HG02642 (cell line): ENCODE measurements around the gene GAK.
"Not testable (repeated sequence)": the region's sequence is repeated elsewhere in the genome, so short reads cannot be mapped to it uniquely, and the experiment has no call there.

Experiments used
- ATAC-seq: cut with Tn5 transposase; IDR thresholded peaks from one replicate; pipeline ENCODE4 v1.9.1; 2021; ENCODE audit warnings: mild to moderate bottlenecking; ENCODE audit not compliant: unreplicated experiment, poor library complexity

Gene GAK

GRCh38 chr4:931960-932712, at the start of gene GAK, which contains the start of gene TMEM175:
Gene GAK, minus strand, starts transcription at chr4:932316. Its CDS starts 129 bp downstream, at chr4:932187.
Gene TMEM175, plus strand, starts transcription at chr4:932460. Its CDS starts 15,280 bp downstream, at chr4:947740.
- ATAC-seq, result peak; percentile 95

- ATAC-seq, result no peak
These were observed 47.0 kb upstream of the GAK start for GRCh38 chr4:978957-979701.

- not testable (repeated sequence) for ATAC-seq
These were observed 43.9 kb upstream of the GAK start for GRCh38 chr4:976016-976415.

GRCh38 chr4:974668-975067, 42.6 kb upstream of the GAK start:
- ATAC-seq, result no peak

- peak; percentile 66 for ATAC-seq
These were observed 41.6 kb upstream of the GAK start, which contains the start of gene DGKQ for GRCh38 chr4:973431-974397. Gene DGKQ, minus strand, starts transcription at chr4:973569. Its CDS starts 87 bp downstream, at chr4:973482.

GRCh38 chr4:972651-973424, 40.7 kb upstream of the GAK start:
- peak; percentile 49 for ATAC-seq

GRCh38 chr4:971666-972500, 39.8 kb upstream of the GAK start:
- no peak for ATAC-seq

- no peak for ATAC-seq
These were observed 38.9 kb upstream of the GAK start for GRCh38 chr4:970854-971520.

GRCh38 chr4:970046-970745, 38.1 kb upstream of the GAK start:
- ATAC-seq, result no peak

- ATAC-seq, result no peak
These were observed 36.7 kb upstream of the GAK start for GRCh38 chr4:968621-969394.

GRCh38 chr4:968221-968620, 36.1 kb upstream of the GAK start:
- no peak for ATAC-seq

- no peak for ATAC-seq
These were observed 35.3 kb upstream of the GAK start for GRCh38 chr4:967113-968104.

- no peak for ATAC-seq
These were observed 34.4 kb upstream of the GAK start for GRCh38 chr4:966266-967112.

GRCh38 chr4:965766-966134, 33.6 kb upstream of the GAK start:
- ATAC-seq, result no peak
